Measurements from ENCODE around the gene CNIH1. TPM values are rescaled to one million over a fixed set of nuclear protein-coding genes. Genes with fewer than 3 reads are reported as not detected.

The CNIH1 gene
- total RNA-seq, 1 donor = 220 TPM

- Histone ChIP-seq H3K4me2 (ENCODE audit: insufficient read depth, low read length) (no peak overlapping the region), H4K20me1 (ENCODE audit: insufficient read depth, low read length) (peaks cover 2% of the 10 kb centered on the region)
- TF ChIP-seq, protein P1, sequence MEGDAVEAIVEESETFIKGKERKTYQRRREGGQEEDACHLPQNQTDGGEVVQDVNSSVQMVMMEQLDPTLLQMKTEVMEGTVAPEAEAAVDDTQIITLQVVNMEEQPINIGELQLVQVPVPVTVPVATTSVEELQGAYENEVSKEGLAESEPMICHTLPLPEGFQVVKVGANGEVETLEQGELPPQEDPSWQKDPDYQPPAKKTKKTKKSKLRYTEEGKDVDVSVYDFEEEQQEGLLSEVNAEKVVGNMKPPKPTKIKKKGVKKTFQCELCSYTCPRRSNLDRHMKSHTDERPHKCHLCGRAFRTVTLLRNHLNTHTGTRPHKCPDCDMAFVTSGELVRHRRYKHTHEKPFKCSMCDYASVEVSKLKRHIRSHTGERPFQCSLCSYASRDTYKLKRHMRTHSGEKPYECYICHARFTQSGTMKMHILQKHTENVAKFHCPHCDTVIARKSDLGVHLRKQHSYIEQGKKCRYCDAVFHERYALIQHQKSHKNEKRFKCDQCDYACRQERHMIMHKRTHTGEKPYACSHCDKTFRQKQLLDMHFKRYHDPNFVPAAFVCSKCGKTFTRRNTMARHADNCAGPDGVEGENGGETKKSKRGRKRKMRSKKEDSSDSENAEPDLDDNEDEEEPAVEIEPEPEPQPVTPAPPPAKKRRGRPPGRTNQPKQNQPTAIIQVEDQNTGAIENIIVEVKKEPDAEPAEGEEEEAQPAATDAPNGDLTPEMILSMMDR (IDR thresholded peaks at IDR 0.05; ENCODE audit: extremely low read depth, low read depth, low read length) = no peak
Observed at GRCh38 chr14:54425068-54425467, 16.1 kb downstream of the CNIH1 start.

DNA sequence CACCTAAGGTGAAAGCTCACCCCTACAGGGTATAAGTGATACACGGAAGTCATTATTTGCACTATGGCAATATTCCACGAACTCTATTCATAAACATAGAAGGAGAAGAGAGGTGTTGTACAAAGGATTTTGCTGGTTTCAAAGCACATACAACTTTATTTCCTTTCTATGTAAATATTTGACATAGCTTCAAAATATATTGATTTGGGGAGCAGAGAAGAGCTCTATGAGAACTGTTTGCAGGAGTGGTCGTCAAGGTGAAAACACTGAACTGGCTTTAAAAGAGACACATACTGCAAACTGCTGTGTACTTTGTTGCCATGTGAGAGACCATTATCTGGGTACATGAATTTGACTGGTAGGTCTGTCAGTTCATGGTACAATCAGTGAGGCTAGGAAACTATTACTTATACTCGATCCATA is 16.7 kb downstream of the CNIH1 start:
- Histone ChIP-seq H2AFZ (ENCODE audit: low read length) (no peak overlapping the region), H3K36me3 (ENCODE audit: insufficient read depth, low read length) (peaks cover 37% of the 10 kb centered on the region), H3K79me2 (ENCODE audit: insufficient read depth, low read length) (peaks cover 11% of the 10 kb centered on the region), H3K4me3 (ENCODE audit: insufficient read depth, low read length) (no peak overlapping the region), H3K4me2 (ENCODE audit: insufficient read depth, low read length) (no peak overlapping the region), H3K9me3 (ENCODE audit: low read depth, low read length) (no peaks in the 10 kb centered on the region), H3K27ac (ENCODE audit: low read depth, low read length) (peak overlapping the region; percentile 13), H3K4me1 (ENCODE audit: insufficient read depth, low read length) (peaks cover 7% of the 10 kb centered on the region), H3K27me3 (ENCODE audit: insufficient read depth, low read length) (no peaks in the 10 kb centered on the region), H4K20me1 (ENCODE audit: insufficient read depth, low read length) (no peaks in the 10 kb centered on the region)
- TF ChIP-seq, protein P1 (IDR thresholded peaks at IDR 0.05; ENCODE audit: extremely low read depth, low read depth, low read length) = no peak
- DNase-seq (ENCODE audit: insufficient read length, low spot score, missing footprints) = no peak

More at GRCh38 chr14:54425068-54425467, 16.1 kb downstream of the CNIH1 start:
- no peak overlapping the region for H2AFZ ChIP-seq (ENCODE audit: low read length)
- H3K27ac ChIP-seq (ENCODE audit: low read depth, low read length) = peak overlapping the region; percentile 13
- H3K9me3 ChIP-seq (ENCODE audit: low read depth, low read length) = no peaks in the 10 kb centered on the region
- H3K27me3 ChIP-seq (ENCODE audit: insufficient read depth, low read length) = no peaks in the 10 kb centered on the region
- peaks cover 43% of the 10 kb centered on the region for H3K36me3 ChIP-seq (ENCODE audit: insufficient read depth, low read length)
- no peak overlapping the region for H3K4me3 ChIP-seq (ENCODE audit: insufficient read depth, low read length)
- H3K4me1 ChIP-seq (ENCODE audit: insufficient read depth, low read length) = peaks cover 7% of the 10 kb centered on the region
- no peak for DNase-seq (ENCODE audit: insufficient read length, low spot score, missing footprints)
- H3K79me2 ChIP-seq (ENCODE audit: insufficient read depth, low read length) = peaks cover 16% of the 10 kb centered on the region

GRCh38 chr14:54423991-54424390 is 17.2 kb downstream of the CNIH1 start:
- no peaks in the 10 kb centered on the region for H3K27me3 ChIP-seq (ENCODE audit: insufficient read depth, low read length)
- peak overlapping the region; percentile 13 for H3K27ac ChIP-seq (ENCODE audit: low read depth, low read length)
- no peak overlapping the region for H3K4me3 ChIP-seq (ENCODE audit: insufficient read depth, low read length)
- H2AFZ ChIP-seq (ENCODE audit: low read length) = no peak overlapping the region
- no peaks in the 10 kb centered on the region for H4K20me1 ChIP-seq (ENCODE audit: insufficient read depth, low read length)
- H3K79me2 ChIP-seq (ENCODE audit: insufficient read depth, low read length) = peaks cover 8% of the 10 kb centered on the region
- no peaks in the 10 kb centered on the region for H3K9me3 ChIP-seq (ENCODE audit: low read depth, low read length)
- peaks cover 7% of the 10 kb centered on the region for H3K4me1 ChIP-seq (ENCODE audit: insufficient read depth, low read length)
- TF ChIP-seq, protein P1 (IDR thresholded peaks at IDR 0.05; ENCODE audit: extremely low read depth, low read depth, low read length) = no peak
- peaks cover 34% of the 10 kb centered on the region for H3K36me3 ChIP-seq (ENCODE audit: insufficient read depth, low read length)
- H3K4me2 ChIP-seq (ENCODE audit: insufficient read depth, low read length) = no peak overlapping the region
- no peak for DNase-seq (ENCODE audit: insufficient read length, low spot score, missing footprints)

DNA sequence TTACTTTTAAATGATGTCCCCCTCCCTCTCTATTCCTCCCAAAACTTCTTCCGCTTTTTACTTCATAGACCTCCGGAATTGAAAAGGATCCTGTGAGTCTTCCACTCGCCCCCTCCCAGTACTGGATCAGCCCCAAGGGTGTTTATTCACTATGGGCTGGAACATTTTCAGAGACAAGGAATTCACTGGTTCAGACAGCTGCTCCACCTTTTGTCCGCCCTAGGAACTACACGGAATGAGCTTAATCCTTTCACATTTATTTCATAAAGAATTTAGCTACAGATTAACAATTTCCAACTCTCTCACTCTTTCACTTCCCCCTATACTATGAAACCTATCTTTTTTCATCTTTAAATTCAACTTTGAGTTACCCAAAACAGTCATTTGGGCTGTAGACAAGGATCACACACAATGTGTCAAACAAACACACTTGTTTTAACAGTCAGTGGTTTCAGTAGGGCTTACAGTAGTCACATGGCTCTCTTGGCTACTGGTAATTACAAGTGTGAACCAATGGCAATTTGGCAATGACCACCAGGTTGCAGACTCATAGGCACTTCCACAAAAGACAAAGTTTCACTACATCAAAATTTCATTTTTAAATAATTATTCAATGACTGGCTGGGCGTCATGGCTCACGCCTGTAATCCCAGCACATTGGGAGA is 20.6 kb downstream of the CNIH1 start:
- TF ChIP-seq, protein P1 (IDR thresholded peaks at IDR 0.05; ENCODE audit: extremely low read depth, low read depth, low read length) = peak; percentile 72
- no peak overlapping the region for H3K27ac ChIP-seq (ENCODE audit: low read depth, low read length)
- H3K4me3 ChIP-seq (ENCODE audit: insufficient read depth, low read length) = no peak overlapping the region
- H3K36me3 ChIP-seq (ENCODE audit: insufficient read depth, low read length) = peaks cover 4% of the 10 kb centered on the region
- no peaks in the 10 kb centered on the region for H3K79me2 ChIP-seq (ENCODE audit: insufficient read depth, low read length)
- H4K20me1 ChIP-seq (ENCODE audit: insufficient read depth, low read length) = no peaks in the 10 kb centered on the region
- H3K27me3 ChIP-seq (ENCODE audit: insufficient read depth, low read length) = no peaks in the 10 kb centered on the region
- H3K4me1 ChIP-seq (ENCODE audit: insufficient read depth, low read length) = peaks cover 7% of the 10 kb centered on the region
- no peak for DNase-seq (ENCODE audit: insufficient read length, low spot score, missing footprints)
- no peaks in the 10 kb centered on the region for H3K9me3 ChIP-seq (ENCODE audit: low read depth, low read length)
- no peak overlapping the region for H2AFZ ChIP-seq (ENCODE audit: low read length)
- H3K4me2 ChIP-seq (ENCODE audit: insufficient read depth, low read length) = peak overlapping the region; percentile 63
